Stimulated activated CD8-positive, alpha-beta memory T cell treated with anti-CD3 and anti-CD28 coated beads, Interleukin-15, amount 100 ng/mL, for 1 hour (primary cell): ENCODE measurements around the gene CATSPER2.
"Not testable (repeated sequence)": the region's sequence is repeated elsewhere in the genome, so short reads cannot be mapped to it uniquely, and the experiment has no call there.

Experiments used
- DNase-seq: peaks from one replicate; pipeline ENCODE4 v3.0.0-alpha.2; 2020; ENCODE audit warnings: low read depth

The CATSPER2 gene

DNA sequence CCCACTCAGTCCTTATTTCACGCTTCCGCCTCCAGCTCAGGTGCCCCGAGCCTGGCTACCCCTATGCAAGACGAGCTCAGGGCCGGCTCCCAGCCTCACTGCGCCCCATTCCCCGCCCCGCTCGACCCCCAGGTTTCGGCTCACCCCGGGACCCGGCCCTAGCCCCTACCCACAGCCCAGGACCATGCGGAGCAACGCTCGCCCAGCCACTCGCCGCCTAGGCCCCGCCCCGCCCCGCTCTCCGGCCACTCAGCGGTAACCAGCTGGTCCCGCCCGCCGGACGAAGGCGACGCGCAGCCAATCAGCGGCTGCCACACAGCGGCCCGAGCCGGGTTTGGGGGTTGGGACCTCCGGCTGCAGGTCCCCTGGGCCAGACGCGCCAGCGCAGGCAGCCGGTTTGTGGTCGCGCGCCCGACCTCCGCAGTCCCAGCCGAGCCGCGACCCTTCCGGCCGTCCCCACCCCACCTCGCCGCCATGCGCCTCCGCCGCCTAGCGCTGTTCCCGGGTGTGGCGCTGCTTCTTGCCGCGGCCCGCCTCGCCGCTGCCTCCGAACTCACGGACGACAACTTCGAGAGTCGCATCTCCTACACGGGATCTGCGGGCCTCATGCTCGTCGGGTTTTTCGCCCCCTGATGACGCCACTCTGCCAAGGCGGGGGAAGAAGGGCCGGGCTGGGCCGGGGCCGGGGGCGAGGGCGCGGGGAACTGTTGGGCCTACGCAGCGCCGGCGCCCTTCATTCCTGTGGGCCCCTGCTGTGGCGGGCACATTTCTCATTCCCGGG is at the start of gene CATSPER2:
Gene CATSPER2, minus strand, starts transcription at position 196 of the 781 bp plus-strand sequence. CDS start 783 bp downstream, outside the sequence.
- DNase-seq, result no peak

DNA sequence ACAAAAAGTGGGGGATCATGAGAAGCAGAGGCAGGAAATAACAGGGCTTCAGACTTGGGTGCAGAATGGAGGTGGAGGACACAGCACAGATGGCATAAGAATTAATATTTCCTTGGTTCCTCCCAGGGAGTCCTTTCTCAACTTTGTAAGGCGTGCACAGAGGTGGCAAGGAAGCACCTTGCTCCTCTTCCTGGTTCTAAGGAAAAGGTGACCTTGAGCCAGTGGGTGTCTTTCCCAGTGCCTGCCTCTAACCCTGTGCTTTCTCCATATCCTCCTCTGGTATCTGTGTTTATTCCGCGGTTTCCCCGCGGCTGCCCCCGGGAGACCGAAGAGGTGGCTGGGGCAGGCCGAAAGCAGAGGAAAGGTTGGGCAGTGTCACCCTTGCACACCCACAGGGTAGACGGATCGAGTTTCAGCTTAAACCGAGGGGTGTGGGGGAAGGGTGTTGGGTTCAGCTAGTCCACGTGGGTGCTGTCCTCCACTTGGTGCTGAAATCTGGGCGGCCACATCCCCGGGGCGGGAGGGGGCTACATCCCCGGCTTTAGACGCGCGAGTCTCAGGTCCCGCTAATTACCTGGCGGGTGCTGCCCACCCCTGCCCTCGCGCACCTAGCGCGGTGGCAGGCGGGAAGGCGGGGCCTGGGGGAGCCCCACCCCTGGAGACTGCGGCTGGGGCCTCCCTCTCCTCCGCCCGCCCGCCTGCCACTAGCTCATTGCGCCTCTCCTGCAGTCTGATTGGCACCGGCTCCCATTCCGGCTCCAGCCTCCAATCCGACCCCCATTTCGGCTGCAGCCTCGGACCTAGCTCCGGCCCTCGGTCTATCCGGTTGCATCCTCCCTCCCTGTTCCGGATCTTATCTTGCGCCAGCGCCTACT is 44.7 kb upstream of the CATSPER2 start, which contains the start of gene CKMT1A:
Gene CKMT1A, plus strand, starts transcription at position 712 of the 875 bp plus-strand sequence. CDS start 192 bp downstream, outside the sequence.
- DNase-seq, result not testable (repeated sequence)

GRCh38 chr15:43692679-43693078 is 44.0 kb upstream of the CATSPER2 start:
- not testable (repeated sequence) for DNase-seq

DNA sequence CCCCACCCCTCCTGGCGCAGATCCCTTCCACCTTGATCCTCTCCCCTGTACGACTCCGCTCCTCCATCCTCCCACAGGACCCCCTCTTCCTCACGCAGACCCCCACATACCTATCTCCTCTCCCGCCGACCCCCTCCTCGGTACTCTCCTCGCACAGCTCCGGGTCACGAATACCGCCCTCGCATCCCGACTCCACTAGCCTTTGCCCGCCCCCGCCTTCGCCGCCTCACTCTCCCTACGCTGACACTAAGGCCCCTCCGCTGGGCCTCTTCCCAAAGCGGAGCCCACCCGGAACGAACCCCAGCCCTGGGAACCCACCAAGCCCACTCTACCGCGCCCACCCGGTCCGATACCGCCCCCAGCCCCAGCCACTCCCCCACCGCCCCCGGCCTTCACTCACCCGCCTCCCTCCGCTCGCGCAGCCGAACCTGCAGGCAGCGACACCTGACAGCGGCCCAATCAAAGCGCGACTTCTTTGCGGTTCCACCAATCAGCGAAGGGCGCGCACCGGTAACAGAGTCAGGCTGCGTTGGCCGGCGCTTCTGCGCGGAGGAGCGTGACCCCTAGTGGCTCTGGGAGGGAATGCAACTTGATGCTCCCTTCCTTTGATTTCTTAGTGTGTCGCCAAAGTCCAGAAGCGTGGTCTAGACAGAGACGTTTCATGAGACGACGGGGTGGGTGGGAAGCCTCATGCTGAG is 41.1 kb upstream of the CATSPER2 start:
- DNase-seq, result not testable (repeated sequence)

- DNase-seq, result not testable (repeated sequence)
These were observed 25.5 kb upstream of the CATSPER2 start for GRCh38 chr15:43674175-43674574.

GRCh38 chr15:43666177-43666576 is 17.5 kb upstream of the CATSPER2 start:
- not testable (repeated sequence) for DNase-seq

DNA sequence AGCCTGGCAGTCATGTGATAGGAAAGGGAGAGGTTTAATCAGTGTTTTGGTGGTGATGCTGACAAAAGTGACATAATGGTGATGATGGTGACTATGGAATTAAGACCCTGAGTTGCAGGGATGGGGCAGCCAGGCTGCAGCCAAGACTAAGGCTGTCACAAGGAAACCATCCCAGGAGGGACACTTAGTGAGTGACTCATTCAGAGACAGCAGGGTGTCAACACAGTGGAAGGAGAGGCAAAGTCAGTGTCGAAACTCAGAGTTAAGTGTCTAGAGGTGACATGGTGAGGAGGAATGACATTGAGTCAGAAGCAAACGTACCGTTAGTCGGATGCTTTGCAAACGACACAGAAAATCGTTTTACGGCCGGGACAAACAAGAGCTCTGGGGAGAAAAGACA is 14.7 kb upstream of the CATSPER2 start:
- DNase-seq, result not testable (repeated sequence)

DNA sequence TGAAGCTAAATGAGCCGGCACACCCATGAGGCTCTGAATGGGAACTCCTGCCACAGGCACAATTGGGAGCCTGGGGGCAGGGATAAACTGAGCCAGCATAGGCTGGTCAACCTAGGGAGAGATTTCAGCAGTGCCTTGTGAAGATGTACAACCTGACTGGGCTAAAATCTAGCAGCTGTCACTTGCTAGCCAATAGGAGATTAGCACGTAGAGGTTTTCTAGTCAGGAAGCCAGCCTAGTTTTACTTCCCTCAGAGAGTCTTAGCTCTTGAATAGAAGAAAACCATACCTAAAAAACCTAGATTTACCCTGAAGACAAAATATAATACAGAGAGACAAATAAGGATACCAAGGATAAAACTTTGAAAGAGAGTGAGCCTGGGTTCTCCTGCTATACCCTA is 13.6 kb upstream of the CATSPER2 start:
- not testable (repeated sequence) for DNase-seq

- DNase-seq, result not testable (repeated sequence)
These were observed 11.1 kb upstream of the CATSPER2 start for GRCh38 chr15:43659727-43660126.

DNA sequence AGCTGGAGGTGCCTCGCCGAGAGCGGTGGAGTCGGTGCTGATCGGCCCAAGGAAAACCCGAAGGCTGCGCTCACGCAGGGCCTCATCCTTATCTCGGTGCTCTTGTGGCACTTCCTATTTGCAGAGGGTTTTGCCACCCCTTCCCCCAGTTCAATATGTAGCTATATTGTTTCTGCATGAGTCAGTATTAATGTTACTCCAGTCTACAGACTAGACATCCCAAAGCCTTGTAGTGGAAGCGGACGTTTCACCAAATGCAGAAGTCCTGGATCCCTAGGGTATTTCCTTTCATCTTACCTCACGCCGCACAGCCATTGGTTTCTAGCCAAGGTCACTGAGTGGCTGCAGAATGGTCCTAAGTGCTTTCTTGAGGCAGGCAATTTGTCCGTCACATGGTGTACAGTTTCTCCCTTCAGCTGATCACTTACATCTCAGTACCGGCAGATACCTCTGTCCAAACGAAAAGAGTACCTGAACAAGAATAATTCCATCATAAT is 834 bp upstream of the CATSPER2 start:
- not testable (repeated sequence) for DNase-seq

DNA sequence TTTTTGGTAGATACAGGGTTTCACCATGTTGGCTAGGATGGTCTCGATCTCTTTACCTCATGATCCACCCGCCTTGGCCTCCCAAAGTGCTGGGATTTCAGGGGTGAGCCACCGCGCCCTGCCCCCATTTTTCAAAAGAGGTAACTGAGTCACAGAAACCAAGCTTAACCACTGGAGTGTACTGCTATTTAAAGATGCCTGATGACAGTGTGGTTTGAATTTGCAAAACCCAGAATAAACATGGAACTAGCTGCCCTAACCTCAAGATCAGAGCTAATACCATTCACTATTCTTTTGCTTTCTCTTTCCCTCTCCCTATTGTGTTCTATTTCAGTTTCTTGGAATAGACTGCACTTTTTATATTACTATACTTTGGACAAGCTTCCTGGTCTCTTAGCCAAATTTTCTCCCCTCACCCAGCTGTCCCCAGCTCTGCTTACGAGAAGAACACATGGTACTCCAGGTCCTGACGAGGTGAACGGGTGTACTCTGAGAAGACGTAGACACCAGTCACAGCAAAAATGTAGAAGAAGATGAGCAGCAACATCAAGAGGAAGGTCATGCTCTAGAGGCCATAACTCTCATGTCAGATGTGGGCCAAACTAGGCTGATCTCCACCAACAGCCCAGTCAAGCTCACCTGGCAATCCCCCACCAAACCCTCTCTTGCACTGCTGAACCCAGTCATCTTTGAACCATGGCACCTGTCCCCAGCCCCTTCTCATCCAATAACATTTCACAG is 10.0 kb downstream of the CATSPER2 start:
- DNase-seq, result not testable (repeated sequence)

GRCh38 chr15:43626937-43627336 is 21.7 kb downstream of the CATSPER2 start:
- not testable (repeated sequence) for DNase-seq

- DNase-seq, result no peak
These were observed 23.5 kb downstream of the CATSPER2 start for GRCh38 chr15:43625106-43625505.

DNA sequence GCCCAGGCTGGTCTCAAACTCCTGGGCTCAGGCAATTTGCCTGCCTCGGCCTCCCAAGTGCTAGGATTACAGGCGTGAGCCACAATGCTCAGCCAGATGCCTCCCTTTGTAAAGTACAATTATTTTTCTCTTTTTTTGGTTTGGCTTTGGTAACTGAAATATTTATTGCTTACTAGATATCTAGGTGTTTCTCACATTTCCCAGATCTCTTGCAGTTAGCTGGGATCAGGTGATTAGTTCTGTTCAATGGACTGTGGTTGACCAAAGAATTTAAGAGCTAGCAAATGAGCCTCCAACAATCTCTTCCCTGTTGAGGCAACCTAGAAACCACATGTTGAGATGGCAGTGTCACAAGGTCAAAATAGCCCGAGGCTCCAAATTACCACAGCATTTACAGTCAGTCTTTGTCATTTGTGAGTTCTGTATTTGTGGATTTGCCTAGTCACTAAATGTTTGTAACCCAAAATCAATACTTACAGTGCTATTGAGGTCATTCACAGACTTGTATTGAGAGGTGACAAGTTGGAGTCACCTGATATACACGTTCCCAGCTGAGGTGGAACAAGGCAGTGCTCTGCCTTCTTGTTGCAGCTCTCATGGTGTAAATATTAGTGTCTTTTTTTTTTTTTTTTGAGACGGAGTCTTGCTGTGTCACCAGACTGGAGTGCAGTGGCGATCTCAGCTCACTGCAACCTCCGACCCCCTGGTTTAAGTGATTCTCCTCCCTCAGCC is 26.4 kb downstream of the CATSPER2 start:
- DNase-seq, result not testable (repeated sequence)

DNA sequence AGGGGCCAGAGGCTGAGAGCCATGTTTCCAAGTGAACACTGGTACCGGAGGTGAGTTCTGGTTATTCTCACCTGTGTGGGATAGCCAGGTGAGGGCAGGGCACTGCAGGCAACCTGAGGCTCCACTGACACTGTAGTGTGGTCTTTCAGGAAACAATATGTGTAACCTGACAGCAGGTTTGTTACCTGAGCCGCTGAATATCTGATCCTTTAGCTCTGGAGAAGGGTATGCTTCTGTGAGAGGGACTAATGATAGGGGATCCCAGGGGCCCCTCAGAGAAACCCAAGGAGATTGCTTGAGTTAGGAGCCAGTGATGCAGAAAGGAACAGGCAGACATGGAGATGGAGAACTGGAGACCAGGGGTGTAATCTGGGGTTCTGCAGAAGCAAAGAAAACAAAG is 29.9 kb downstream of the CATSPER2 start, which contains the start of gene STRC:
Gene STRC, minus strand, starts transcription at position 101 of the 400 bp plus-strand sequence. Its CDS starts 78 bp downstream, at position 23.
- not testable (repeated sequence) for DNase-seq

DNA sequence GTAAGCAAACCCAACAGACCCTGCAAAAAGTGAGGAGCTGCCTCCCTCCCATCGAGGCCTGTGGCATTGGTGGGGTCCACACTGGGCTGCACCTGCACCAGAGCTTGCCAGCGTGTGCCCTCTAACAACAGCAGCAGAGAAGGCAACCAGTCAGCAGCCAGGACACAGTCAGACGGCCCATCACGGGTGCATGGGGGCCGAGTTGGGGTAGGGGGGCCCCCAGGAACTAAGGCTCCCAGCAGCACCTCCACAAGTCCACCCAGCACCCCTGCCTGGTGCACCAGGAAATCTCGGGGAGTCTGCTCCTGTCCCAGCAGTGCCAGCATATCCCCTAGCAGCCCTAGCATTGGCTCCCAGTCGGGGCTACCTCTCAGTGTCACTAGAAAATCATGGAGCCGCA is 30.9 kb downstream of the CATSPER2 start:
- not testable (repeated sequence) for DNase-seq

DNA sequence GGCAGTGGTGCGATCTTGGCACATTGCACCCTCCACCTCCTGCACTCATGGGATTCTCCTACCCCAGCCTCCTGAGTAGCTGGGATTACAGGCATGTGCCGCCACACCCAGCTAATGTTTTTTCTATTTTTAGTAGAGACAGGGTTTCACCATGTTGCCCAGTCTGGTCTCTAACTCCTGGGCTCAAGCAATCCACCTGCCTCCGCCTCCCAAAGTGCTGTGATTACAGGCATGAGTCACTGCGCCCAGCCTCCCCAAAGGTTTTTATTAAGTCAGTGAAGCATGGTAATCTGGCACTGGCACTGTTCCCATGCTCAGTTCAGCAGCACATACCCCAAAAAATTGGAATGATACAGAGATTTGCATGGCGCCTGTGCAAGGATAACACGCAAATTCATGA is 46.4 kb downstream of the CATSPER2 start:
- DNase-seq, result not testable (repeated sequence)

DNA sequence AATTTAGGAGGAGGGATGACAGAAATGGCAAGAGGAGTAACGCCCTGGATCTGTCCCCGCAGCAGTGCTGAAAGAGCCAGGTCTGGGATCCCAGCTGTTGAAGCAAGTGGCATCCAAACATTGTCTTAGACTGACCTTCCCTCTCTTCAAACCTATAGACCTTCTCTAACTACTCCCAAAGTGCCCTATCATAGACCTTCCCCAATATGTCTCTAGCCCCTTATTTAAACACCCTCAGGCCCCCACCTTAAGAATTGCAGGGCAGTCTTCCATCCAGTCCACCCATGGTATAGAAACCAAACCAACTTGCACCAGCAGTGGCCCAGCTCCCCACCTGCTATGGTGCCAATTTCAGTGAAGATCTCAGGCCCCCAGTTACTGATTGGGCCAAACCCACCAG is 48.4 kb downstream of the CATSPER2 start:
- DNase-seq, result not testable (repeated sequence)

DNA sequence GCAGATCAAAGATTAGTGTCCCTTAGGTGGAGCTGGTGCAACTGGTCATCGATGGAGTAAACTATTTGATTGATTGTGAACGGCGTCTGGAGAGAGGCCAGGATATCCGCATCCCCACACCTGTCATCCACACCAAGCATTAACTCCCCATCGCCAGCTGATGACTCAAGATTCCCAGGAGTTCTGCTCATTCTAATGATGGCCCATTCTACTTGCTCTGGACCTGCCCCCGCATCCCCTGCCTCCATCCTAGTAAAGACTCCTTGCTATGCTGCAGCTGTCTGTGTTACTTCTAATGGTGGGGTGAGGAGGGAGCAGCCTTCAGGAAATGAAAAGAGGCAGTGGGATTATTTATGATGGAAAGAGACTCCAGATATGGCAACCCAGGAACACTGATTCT is 49.5 kb downstream of the CATSPER2 start:
- not testable (repeated sequence) for DNase-seq
